ENCODE data around the gene BICRAL. TPM values are rescaled to one million over a fixed set of nuclear protein-coding genes. Genes with fewer than 3 reads are reported as not detected.

Gene BICRAL
- total and polyA plus RNA-seq, 2 of the 4 experiments (the other 2 are of a cell fraction): 4.0 to 6.1 TPM

DNA sequence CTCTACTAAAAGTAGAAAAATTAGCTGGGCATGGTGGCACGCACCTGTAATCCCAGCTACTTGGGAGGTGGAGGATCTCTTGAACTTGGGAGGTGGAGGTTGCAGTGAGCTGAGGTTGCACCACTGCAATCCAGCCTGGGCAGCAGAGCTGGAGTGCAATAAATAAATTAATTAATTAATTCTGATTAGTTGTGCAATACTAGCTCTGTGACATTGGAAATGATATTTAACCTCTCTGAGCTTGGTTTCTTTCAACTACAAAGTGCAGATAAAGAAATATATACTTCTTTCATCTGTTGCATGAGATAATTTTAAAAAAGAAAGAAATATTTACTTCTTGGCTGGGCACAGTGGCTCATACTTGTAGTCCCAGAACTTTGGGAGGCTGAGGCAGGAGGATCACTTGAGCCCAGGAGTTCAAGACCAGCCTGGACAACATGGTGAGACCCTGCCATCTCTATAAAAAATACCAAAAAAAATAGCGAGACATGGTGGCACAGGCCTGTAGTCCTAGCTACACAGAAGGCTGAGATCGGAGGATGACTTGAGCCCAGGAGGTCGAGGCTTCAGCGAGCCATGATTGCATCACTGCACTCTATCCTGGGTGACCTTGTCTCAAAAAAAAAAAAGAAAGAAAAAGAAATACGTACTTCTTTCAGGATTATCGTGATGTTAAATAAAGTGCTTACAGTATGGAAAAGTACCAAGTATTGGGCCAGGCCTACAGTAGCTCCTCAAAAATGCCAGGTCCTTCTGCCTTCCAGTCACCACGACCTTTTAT, 20.4 kb upstream of the BICRAL start:
- Histone ChIP-seq H2BK5ac (ENCODE audit: low read depth, low read length, poor library complexity, severe bottlenecking) (no peak overlapping the region), H2AK5ac (ENCODE audit: low read depth, low read length) (no peak overlapping the region), H3K18ac (ENCODE audit: low read depth, low read length) (no peak overlapping the region), H3K9me1 (ENCODE audit: insufficient read depth, low read length) (peaks cover 5% of the 10 kb centered on the region), H3K9me3 (ENCODE audit: control insufficient read depth, insufficient read depth, low read length) (no peaks in the 10 kb centered on the region), H2AFZ (replicated peaks; ENCODE audit: low read length, poor library complexity) (no peak overlapping the region), H2BK20ac (ENCODE audit: low read depth, low read length) (no peak overlapping the region), H2BK120ac (ENCODE audit: low read depth, low read length) (no peak overlapping the region), H3K9ac (ENCODE audit: low read depth, low read length) (no peak overlapping the region), H3K27me3 (ENCODE audit: control insufficient read depth, insufficient read depth, low read length) (no peaks in the 10 kb centered on the region), H3K56ac (ENCODE audit: extremely low read depth, insufficient read depth, low read length) (no peak overlapping the region), H3K4me2 (ENCODE audit: low read depth, low read length) (no peak overlapping the region), H3K27ac (ENCODE audit: insufficient read depth, low read length) (no peak overlapping the region), H3K4me3 (ENCODE audit: insufficient read depth, low read depth, low read length) (no peak overlapping the region), H3K4me1 (ENCODE audit: control insufficient read depth, insufficient read depth, low read length) (peaks cover 5% of the 10 kb centered on the region; the same call in 1 of the 2 replicates), H4K5ac (ENCODE audit: low read depth, low read length) (no peak overlapping the region), H4K91ac (ENCODE audit: insufficient read depth, low read depth, low read length) (no peak overlapping the region), H3K23ac (ENCODE audit: low read depth, low read length) (no peak overlapping the region), H4K8ac (ENCODE audit: low read depth in 2 of 2, low read length in 2 of 2) (no peak overlapping the region), H4K20me1 (ENCODE audit: insufficient read depth, low read length) (no peaks in the 10 kb centered on the region), H3K4ac (ENCODE audit: low read depth, low read length) (no peak overlapping the region), H3K14ac (replicated peaks; ENCODE audit: low read depth, low read length) (no peak overlapping the region), H3K36me3 (ENCODE audit: control insufficient read depth, insufficient read depth, low read length) (no peaks in the 10 kb centered on the region), H2BK15ac (ENCODE audit: low read depth, low read length) (no peak overlapping the region), H3K79me1 (ENCODE audit: low read depth in 1 of 2, low read length in 2 of 2) (peaks cover 0 to 5% of the 10 kb centered on the region in 2 experiments; a peak in 1 of 4 replicates), H2AK9ac (replicated peaks; ENCODE audit: low read depth, low read length, poor library complexity) (no peak overlapping the region)
- TF ChIP-seq NFE2L2 (IDR thresholded peaks at IDR 0.05; ENCODE audit: low read depth, low read length) (no peak), POLR2A (IDR thresholded peaks at IDR 0.05; ENCODE audit: low read depth, low read length) (no peak), CEBPB (IDR thresholded peaks at IDR 0.05; ENCODE audit: low read depth, low read length) (0 out of 2 replicates have a peak, but pooled peaks have one; percentile 31), RCOR1 (IDR thresholded peaks at IDR 0.05; ENCODE audit: insufficient replicate concordance, low read length) (no peak)
- DNase-seq: no peak
- intact Hi-C loops (cut with micrococcal nuclease): no loop called here
- dilution Hi-C loops (cut with HindIII; ENCODE audit: low sequenced_read_pairs, unreplicated experiment): no loop called here
- BruUV-seq (replicated peaks): no TSS peak
- ChIA-PET POLR2A (ENCODE audit: unreplicated experiment) (interaction anchor here (0.6 kb wide), 1 partner anchor 1372 kb away, joined by 3 read pairs; no protein-coding TSS in a partner anchor), CTCF (no interaction called here)
- WGBS, 2 experiments (ENCODE audit: extremely low coverage in 2 of 2, insufficient read length in 1 of 2): 96% methylated on average over 4 of the region's 8 CpGs; no CpG with 5 or more reads in 1 of the 2 experiments
- no peak for ATAC-seq (ENCODE audit: low read depth)
- in situ Hi-C loops (cut with MboI; ENCODE audit: low sequenced_read_pairs): no loop called here
